IPS-18c (cell line): ENCODE measurements around the gene KLK5.
"Not testable (repeated sequence)": the region's sequence is repeated elsewhere in the genome, so short reads cannot be mapped to it uniquely, and the experiment has no call there.

Experiments used
- H3K4me3 ChIP-seq: 2 replicates; pipeline ENCODE4 v1.7.0; 2013; ENCODE audit warnings: low read depth, mild to moderate bottlenecking, low read length, moderate library complexity; ENCODE audit not compliant: insufficient read depth
- H3K9me3 ChIP-seq: one replicate; pipeline ENCODE4 v1.6.1; 2013; ENCODE audit warnings: mild to moderate bottlenecking, low read length, moderate library complexity; ENCODE audit not compliant: control insufficient read depth, insufficient read depth

KLK5 gene

GRCh38 chr19:50909240-50910070, 43.4 kb downstream of the KLK5 start:
- Histone ChIP-seq H3K4me3 (peak overlapping the region; percentile 44), H3K9me3 (no peaks in the 10 kb centered on the region)

- H3K4me3 ChIP-seq: no peak overlapping the region
- no peaks in the 10 kb centered on the region for H3K9me3 ChIP-seq
Measured at GRCh38 chr19:50908336-50908735, 44.5 kb downstream of the KLK5 start.

- Histone ChIP-seq H3K9me3 (no peaks in the 10 kb centered on the region), H3K4me3 (no peak overlapping the region)
Measured at GRCh38 chr19:50906217-50906616, 46.6 kb downstream of the KLK5 start.

GRCh38 chr19:50902640-50903039, 50.2 kb downstream of the KLK5 start:
- Histone ChIP-seq H3K9me3 (no peaks in the 10 kb centered on the region), H3K4me3 (no peak overlapping the region)

GRCh38 chr19:50899569-50899968, 53.3 kb downstream of the KLK5 start:
- H3K9me3 ChIP-seq: peaks cover 1% of the 10 kb centered on the region
- no peak overlapping the region for H3K4me3 ChIP-seq

GRCh38 chr19:50898018-50898417, 54.8 kb downstream of the KLK5 start:
- H3K4me3 ChIP-seq: no peak overlapping the region

GRCh38 chr19:50897612-50898011, 55.2 kb downstream of the KLK5 start:
- H3K9me3 ChIP-seq: peaks cover 8% of the 10 kb centered on the region
- no peak overlapping the region for H3K4me3 ChIP-seq

More at GRCh38 chr19:50898018-50898417, 54.8 kb downstream of the KLK5 start:
- peaks cover 6% of the 10 kb centered on the region for H3K9me3 ChIP-seq

- Histone ChIP-seq H3K9me3 (peaks cover 10% of the 10 kb centered on the region), H3K4me3 (no peak overlapping the region)
Measured at GRCh38 chr19:50897191-50897607, 55.6 kb downstream of the KLK5 start.

- Histone ChIP-seq H3K4me3 (no peak overlapping the region), H3K9me3 (peaks cover 11% of the 10 kb centered on the region)
Measured at GRCh38 chr19:50896591-50897190, 56.1 kb downstream of the KLK5 start.

GRCh38 chr19:50896089-50896590, 56.7 kb downstream of the KLK5 start:
- peaks cover 13% of the 10 kb centered on the region for H3K9me3 ChIP-seq
- not testable (repeated sequence) for H3K4me3 ChIP-seq

GRCh38 chr19:50894478-50895356, 58.1 kb downstream of the KLK5 start:
- H3K9me3 ChIP-seq: peaks cover 13% of the 10 kb centered on the region

More at GRCh38 chr19:50894478-50895356, 58.1 kb downstream of the KLK5 start:
- H3K4me3 ChIP-seq: no peak overlapping the region
